Endothelial cell of umbilical vein (primary cell): ENCODE results near the gene MIB1. TPM values are rescaled to one million over a fixed set of nuclear protein-coding genes. Genes with fewer than 3 reads are reported as not detected.

Experiments
- BruUV-seq: library from RNA; stranded (reverse); fragments of 400-500 nt; replicated peaks from 2 replicates; lab custom pipeline; 2021; lab: Mats Ljungman, UMichigan
- CTCF ChIA-PET: fragments of 300-600, 350-600 bp; sonication (Branson Sonifier 250); formaldehyde crosslinking; loops from one replicate; lab custom pipeline; 2021; ENCODE audit warnings: antibody characterized with exemption, inconsistent platforms; lab: Charles Lee
- POLR2A ChIA-PET: fragments of 300-600, 350-600 bp; sonication (Branson Sonifier 250); formaldehyde crosslinking; loops from one replicate; lab custom pipeline; 2021; ENCODE audit warnings: antibody characterized with exemption, inconsistent platforms; lab: Charles Lee
- DNase-seq: peaks from one replicate; pipeline ENCODE4 v3.0.0-alpha.2; 2011; ENCODE audit warnings: low read depth, low spot score
- FAIRE-seq: peaks from 2 replicates; lab custom pipeline; 2011; peaks lifted over from hg19 to GRCh38; lab: Jason Lieb, UNC
- H2AFZ ChIP-seq: 2 replicates; pipeline ENCODE4 v1.6.0; 2012; ENCODE audit warnings: low read depth, low read length, control low read depth, inconsistent platforms
- H3K27ac ChIP-seq: 2 replicates; pipeline ENCODE4 v1.5.1; 2011; ENCODE audit warnings: low read depth, mild to moderate bottlenecking, control low read depth, low read length, moderate library complexity; ENCODE audit not compliant: insufficient read depth
- H3K27me3 ChIP-seq, 2 experiments: 2 replicates each; pipeline versions ENCODE4 v1.6.0 to v1.6.1; 2011; ENCODE audit warnings: low read length in 2 of 2, mixed read lengths in 1 of 2; ENCODE audit not compliant: control insufficient read depth in 2 of 2, insufficient read depth in 2 of 2
- H3K36me3 ChIP-seq, 2 experiments: 2 replicates in 1 of 2; 3 replicates in 1 of 2; pipeline ENCODE4 v1.5.1; 2011; ENCODE audit warnings: low read length in 2 of 2, mild to moderate bottlenecking in 1 of 2, moderate library complexity in 1 of 2; ENCODE audit not compliant: control insufficient read depth in 2 of 2, insufficient read depth in 2 of 2; ENCODE audit errors: extremely low read depth in 1 of 2
- H3K4me1 ChIP-seq: 3 replicates; pipeline ENCODE4 v1.5.1; 2011; ENCODE audit warnings: mild to moderate bottlenecking, low read length; ENCODE audit not compliant: control insufficient read depth, insufficient read depth; ENCODE audit errors: extremely low read depth
- H3K4me2 ChIP-seq: 2 replicates; pipeline ENCODE4 v1.6.1; 2011; ENCODE audit warnings: low read length, control low read depth, mixed read lengths; ENCODE audit not compliant: insufficient read depth
- H3K4me3 ChIP-seq, 3 experiments: fragments of 200-600 bp in 1 of 3; sonication (generic), shearing (Covaris generic) in 1 of 3; replicated peaks in 1 of 3; 2 replicates each; pipeline ENCODE4 v1.5.1; 2011 to 2016; ENCODE audit warnings: control low read depth in 3 of 3, low read length in 3 of 3, mild to moderate bottlenecking in 2 of 3, inconsistent platforms in 1 of 3, low read depth in 1 of 3, moderate library complexity in 1 of 3; ENCODE audit not compliant: insufficient read depth in 1 of 3
- H3K79me2 ChIP-seq: 2 replicates; pipeline ENCODE4 v1.6.0; 2012; ENCODE audit warnings: low read length, inconsistent platforms; ENCODE audit not compliant: control insufficient read depth, insufficient read depth
- H3K9ac ChIP-seq: replicated peaks from 2 replicates; pipeline ENCODE3; 2011; ENCODE audit warnings: low read length, control low read depth; ENCODE audit not compliant: insufficient read depth; ENCODE audit errors: extremely low read depth
- H3K9me1 ChIP-seq: replicated peaks from 3 replicates; pipeline ENCODE4 v1.6.0; 2011; ENCODE audit warnings: mild to moderate bottlenecking, low read length; ENCODE audit not compliant: control insufficient read depth, insufficient read depth; ENCODE audit errors: extremely low read depth
- H3K9me3 ChIP-seq: replicated peaks from 2 replicates; pipeline ENCODE4 v1.5.1; 2012; ENCODE audit warnings: low read length, inconsistent platforms; ENCODE audit not compliant: control insufficient read depth, insufficient read depth
- H4K20me1 ChIP-seq: replicated peaks from 2 replicates; pipeline ENCODE3; 2011; ENCODE audit warnings: mild to moderate bottlenecking, low read length; ENCODE audit not compliant: control insufficient read depth, insufficient read depth; ENCODE audit errors: extremely low read depth
- EZH2 ChIP-seq: IDR thresholded peaks from 2 replicates; pipeline ENCODE4 v1.6.1; 2012; ENCODE audit warnings: borderline replicate concordance, low read depth, mild to moderate bottlenecking, moderate library complexity, low read length, inconsistent platforms; ENCODE audit not compliant: severe bottlenecking
- FOS ChIP-seq: IDR thresholded peaks from 2 replicates; pipeline ENCODE4 v1.6.1; 2011; ENCODE audit warnings: mild to moderate bottlenecking, low read length, moderate library complexity, borderline replicate concordance; ENCODE audit not compliant: insufficient read depth
- GATA2 ChIP-seq: IDR thresholded peaks from 2 replicates; pipeline ENCODE4 v1.7.0; 2011; ENCODE audit warnings: low read depth, mild to moderate bottlenecking, moderate library complexity, mixed read lengths, low read length; ENCODE audit not compliant: insufficient read length, insufficient read depth
- JUN ChIP-seq: IDR thresholded peaks from 2 replicates; pipeline ENCODE4 v1.6.1; 2011; ENCODE audit warnings: borderline replicate concordance, low read depth; ENCODE audit not compliant: insufficient read length, insufficient read depth
- MAX ChIP-seq: IDR thresholded peaks from 2 replicates; pipeline ENCODE4 v1.6.1; 2011; ENCODE audit not compliant: insufficient read depth, insufficient read length
- MYC ChIP-seq: IDR thresholded peaks from one replicate; pipeline ENCODE4 v1.6.1; 2011; ENCODE audit warnings: mild to moderate bottlenecking, low read depth, low read length
- POLR2A ChIP-seq: IDR thresholded peaks from 2 replicates; pipeline ENCODE4 v1.6.1; 2012; ENCODE audit warnings: low read depth, mild to moderate bottlenecking, control low read depth, low read length
- POLR2AphosphoS5 ChIP-seq: IDR thresholded peaks from 2 replicates; pipeline ENCODE4 v1.6.1; 2012; ENCODE audit warnings: low read depth, mild to moderate bottlenecking, control low read depth, low read length, moderate library complexity; ENCODE audit not compliant: insufficient read depth
- dilution Hi-C: fragments of 300-500 bp; cut with MboI; formaldehyde crosslinking; loops from one replicate; pipeline ENCODE4 v1.15.0; 2019; ENCODE audit warnings: low sequenced_read_pairs; ENCODE audit not compliant: extremely low pct_ligation_motif_present
- intact Hi-C: fragments of 100-400 bp; cut with micrococcal nuclease; formaldehyde crosslinking; loops from one replicate; pipeline ENCODE4 v1.10.0; 2022
- polyA plus RNA-seq, 4 experiments: library from polyadenylated mRNA; depleted of rRNA in 3 of 4; stranded (reverse) in 3 of 4; unstranded in 1 of 4; fragments of >200 nt; gene quantifications; 2 replicates each; pipeline versions ENCODE4 v1.2.1 to v1.2.3, GENCODE V29; 2011 to 2012; ENCODE audit warnings: missing spikeins in 1 of 4
- total RNA-seq: library from RNA; stranded (reverse); gene quantifications from 2 replicates; pipeline ENCODE4 v1.2.3, GENCODE V29; 2021
- TF ChIP-seq, protein P1 (sequence below), 2 donors: IDR thresholded peaks; 1 replicate in 1 of 2; 2 replicates in 1 of 2; pipeline ENCODE4 v1.5.1; 2011; ENCODE audit warnings: low read length in 2 of 2, mild to moderate bottlenecking in 2 of 2, moderate library complexity in 2 of 2, control low read depth in 1 of 2, inconsistent platforms in 1 of 2, low read depth in 1 of 2; ENCODE audit not compliant: insufficient read depth in 1 of 2; ENCODE audit errors: extremely low read depth in 1 of 2

MIB1 gene
- total and polyA plus RNA-seq, 2 donors (not counting 3 experiments of a cell fraction or from before 2014, with no cell fraction given): 6.3 to 37.5 TPM

DNA sequence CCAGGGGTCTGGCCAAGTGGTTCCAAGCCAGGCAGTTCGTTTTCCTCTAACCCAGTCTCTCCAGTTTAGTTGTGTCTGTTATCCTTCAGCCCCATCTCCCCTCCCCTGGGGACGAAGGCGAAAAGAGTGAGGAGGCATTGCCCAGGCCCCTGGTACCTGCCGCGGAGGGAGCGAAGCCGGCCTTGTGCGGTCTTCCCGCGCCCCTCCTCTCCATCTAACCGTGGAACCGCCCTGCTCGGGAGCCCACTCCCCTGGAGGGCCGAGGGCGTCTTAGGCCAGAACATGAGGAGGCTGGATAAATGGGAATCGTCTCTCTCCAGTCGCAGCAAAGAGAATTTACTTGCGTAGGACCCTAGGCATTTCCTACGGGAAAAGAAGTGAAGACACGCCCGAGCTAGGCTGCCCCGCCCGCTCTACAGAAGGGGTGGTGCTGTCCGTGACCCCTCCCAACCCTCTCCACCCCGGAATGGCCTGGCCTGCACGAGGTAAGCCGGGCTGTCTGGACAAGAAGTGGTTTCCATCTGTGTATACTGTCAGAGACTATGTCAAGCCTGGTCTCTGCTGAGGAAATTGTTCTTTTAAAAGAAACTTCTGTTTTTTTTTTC lies 156.2 kb downstream of the MIB1 start:
- ChIA-PET POLR2A (no interaction called here), CTCF (interaction anchor here (2.1 kb wide), 1 partner anchor 77 kb away, joined by 9 read pairs; no protein-coding TSS in a partner anchor)
- Histone ChIP-seq H3K27me3 (no peaks in the 10 kb centered on the region), H3K79me2 (no peaks in the 10 kb centered on the region), H3K9me3 (no peaks in the 10 kb centered on the region), H4K20me1 (no peaks in the 10 kb centered on the region), H3K4me3 (peak overlapping the region in 1 of 3 experiments; percentile 21), H2AFZ (peak overlapping the region; percentile 100), H3K9ac (no peak overlapping the region), H3K4me2 (peak overlapping the region; percentile 68), H3K27ac (no peak overlapping the region), H3K9me1 (no peaks in the 10 kb centered on the region), H3K36me3 (no peaks in the 10 kb centered on the region), H3K4me1 (peaks cover 9% of the 10 kb centered on the region)
- FAIRE-seq: peak; percentile 61
- dilution Hi-C loops: no loop called here
- no TSS peak for BruUV-seq
- TF ChIP-seq MYC (no peak), POLR2AphosphoS5 (no peak), MAX (no peak), EZH2 (no peak), GATA2 (no peak), POLR2A (no peak), FOS (no peak), JUN (no peak)
- TF ChIP-seq, protein P1, sequence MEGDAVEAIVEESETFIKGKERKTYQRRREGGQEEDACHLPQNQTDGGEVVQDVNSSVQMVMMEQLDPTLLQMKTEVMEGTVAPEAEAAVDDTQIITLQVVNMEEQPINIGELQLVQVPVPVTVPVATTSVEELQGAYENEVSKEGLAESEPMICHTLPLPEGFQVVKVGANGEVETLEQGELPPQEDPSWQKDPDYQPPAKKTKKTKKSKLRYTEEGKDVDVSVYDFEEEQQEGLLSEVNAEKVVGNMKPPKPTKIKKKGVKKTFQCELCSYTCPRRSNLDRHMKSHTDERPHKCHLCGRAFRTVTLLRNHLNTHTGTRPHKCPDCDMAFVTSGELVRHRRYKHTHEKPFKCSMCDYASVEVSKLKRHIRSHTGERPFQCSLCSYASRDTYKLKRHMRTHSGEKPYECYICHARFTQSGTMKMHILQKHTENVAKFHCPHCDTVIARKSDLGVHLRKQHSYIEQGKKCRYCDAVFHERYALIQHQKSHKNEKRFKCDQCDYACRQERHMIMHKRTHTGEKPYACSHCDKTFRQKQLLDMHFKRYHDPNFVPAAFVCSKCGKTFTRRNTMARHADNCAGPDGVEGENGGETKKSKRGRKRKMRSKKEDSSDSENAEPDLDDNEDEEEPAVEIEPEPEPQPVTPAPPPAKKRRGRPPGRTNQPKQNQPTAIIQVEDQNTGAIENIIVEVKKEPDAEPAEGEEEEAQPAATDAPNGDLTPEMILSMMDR (IDR thresholded peaks at IDR 0.05; ENCODE audit: extremely low read depth in 1 of 2, insufficient read depth in 1 of 2, low read depth in 1 of 2, low read length in 2 of 2): no peak
- no peak for DNase-seq
- intact Hi-C loops: loop anchor here (1.0 to 10.0 kb wide), 4 partner anchors 59 to 1088 kb away; no protein-coding TSS in a partner anchor
